NB4 (cell line): ENCODE results near the gene C1orf174.

Source experiments
- CTCF ChIP-seq: IDR thresholded peaks from one replicate; pipeline ENCODE4 v1.5.1; 2012; ENCODE audit warnings: low read depth, low read length
- MAX ChIP-seq: IDR thresholded peaks from 2 replicates; pipeline ENCODE4 v1.6.1; 2011; ENCODE audit warnings: low read depth, low read length
- MYC ChIP-seq: IDR thresholded peaks from 2 replicates; pipeline ENCODE4 v1.6.1; 2011; ENCODE audit warnings: low read depth, low read length
- POLR2A ChIP-seq: IDR thresholded peaks from 2 replicates; pipeline ENCODE4 v1.6.1; 2011; ENCODE audit warnings: mild to moderate bottlenecking; ENCODE audit not compliant: insufficient read length; ENCODE audit errors: extremely low read depth

DNA sequence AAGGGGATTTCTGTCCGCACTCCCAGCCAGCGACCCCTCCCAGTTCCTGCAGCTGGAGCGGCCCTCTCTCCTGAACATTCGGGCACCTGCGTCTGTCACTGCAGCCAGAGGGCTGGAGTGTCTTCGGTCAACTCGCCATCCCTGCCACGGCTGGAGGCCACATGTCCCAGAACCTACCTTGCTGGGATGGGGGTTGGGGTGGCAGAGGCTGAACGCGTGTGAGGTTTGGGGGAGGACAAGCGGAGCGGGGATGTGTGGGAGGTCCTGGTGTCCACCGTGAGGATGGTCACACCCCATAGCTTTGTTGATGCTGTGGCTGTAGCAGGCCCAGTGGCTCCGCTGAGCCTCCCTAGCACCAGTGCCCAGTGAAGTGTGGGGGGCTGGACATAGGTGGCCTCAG, 14.8 kb upstream of the C1orf174 start:
- TF ChIP-seq CTCF (no peak), POLR2A (no peak), MYC (no peak), MAX (no peak)
